ENCODE measurements around the gene NLRP13. TPM values are rescaled to one million over a fixed set of nuclear protein-coding genes. Genes with fewer than 3 reads are reported as not detected.
"Not testable (repeated sequence)": the region's sequence is repeated elsewhere in the genome, so short reads cannot be mapped to it uniquely, and the experiment has no call there.

Gene NLRP13
- total RNA-seq, 1 donor from 2014 or later: not detected

DNA sequence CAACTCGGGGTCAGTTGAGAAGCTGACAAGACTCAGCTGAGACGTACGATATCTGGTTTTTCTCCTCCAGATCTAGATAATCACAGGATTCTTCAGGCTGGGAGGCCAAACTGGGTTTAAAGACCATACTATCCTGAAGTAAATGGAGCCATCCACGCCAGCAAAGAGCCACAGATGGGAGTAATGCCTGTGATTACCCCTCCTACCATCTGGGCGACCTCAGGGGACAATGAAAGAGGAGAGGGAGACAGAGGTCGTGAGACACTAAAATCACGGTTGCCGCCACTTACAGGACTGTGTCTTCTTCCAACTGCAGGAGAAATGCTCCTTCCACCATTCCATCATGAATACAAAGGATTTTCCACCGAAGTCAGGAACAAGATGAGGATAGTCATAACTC, 3.1 kb upstream of the NLRP13 start:
- no peak overlapping the region for H3K4me3 ChIP-seq
- intact Hi-C loops (cut with DNase I): no loop called here
- TF ChIP-seq, protein P1, sequence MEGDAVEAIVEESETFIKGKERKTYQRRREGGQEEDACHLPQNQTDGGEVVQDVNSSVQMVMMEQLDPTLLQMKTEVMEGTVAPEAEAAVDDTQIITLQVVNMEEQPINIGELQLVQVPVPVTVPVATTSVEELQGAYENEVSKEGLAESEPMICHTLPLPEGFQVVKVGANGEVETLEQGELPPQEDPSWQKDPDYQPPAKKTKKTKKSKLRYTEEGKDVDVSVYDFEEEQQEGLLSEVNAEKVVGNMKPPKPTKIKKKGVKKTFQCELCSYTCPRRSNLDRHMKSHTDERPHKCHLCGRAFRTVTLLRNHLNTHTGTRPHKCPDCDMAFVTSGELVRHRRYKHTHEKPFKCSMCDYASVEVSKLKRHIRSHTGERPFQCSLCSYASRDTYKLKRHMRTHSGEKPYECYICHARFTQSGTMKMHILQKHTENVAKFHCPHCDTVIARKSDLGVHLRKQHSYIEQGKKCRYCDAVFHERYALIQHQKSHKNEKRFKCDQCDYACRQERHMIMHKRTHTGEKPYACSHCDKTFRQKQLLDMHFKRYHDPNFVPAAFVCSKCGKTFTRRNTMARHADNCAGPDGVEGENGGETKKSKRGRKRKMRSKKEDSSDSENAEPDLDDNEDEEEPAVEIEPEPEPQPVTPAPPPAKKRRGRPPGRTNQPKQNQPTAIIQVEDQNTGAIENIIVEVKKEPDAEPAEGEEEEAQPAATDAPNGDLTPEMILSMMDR (IDR thresholded peaks at IDR 0.05): no peak

DNA sequence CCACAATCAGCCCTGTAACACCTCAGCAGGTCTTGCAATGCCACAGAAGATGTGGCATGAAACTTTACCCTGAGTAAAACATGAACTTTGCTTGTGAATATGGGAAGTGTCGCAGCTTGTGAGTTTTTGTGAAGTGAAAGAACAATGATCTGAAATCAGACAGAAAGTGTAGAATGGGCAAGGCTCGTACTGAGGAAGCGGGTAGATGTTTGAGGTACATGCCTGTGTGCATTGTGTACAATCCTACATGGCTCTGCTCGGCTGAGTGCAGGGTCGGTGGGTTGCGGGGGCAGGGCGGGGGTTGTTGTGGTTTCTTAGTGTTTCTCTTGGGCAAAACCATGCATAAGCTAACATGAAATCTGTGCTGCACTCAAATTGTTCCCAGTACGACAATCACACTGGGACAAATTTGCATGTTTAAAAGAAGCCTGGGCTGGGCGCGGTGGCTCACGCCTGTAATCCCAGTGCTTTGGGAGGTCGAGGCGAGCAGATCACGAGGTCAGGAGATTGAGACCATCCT, 1.1 kb downstream of the NLRP13 start:
- Histone ChIP-seq H3K4me3 (no peak overlapping the region), H3K27ac (no peak overlapping the region), H3K9me3 (no peaks in the 10 kb centered on the region), H3K36me3 (no peaks in the 10 kb centered on the region), H3K27me3 (no peaks in the 10 kb centered on the region), H3K4me1 (no peaks in the 10 kb centered on the region)
- ATAC-seq (no peak), DNase-seq (no peak)
- intact Hi-C loops (cut with DNase I): no loop called here
- TF ChIP-seq, protein P1 (IDR thresholded peaks at IDR 0.05): no peak

More for the DNA sequence above, 3.1 kb upstream of the NLRP13 start:
- H3K4me1 ChIP-seq: no peaks in the 10 kb centered on the region
- DNase-seq (no peak), ATAC-seq (no peak)
- H3K27ac ChIP-seq: no peak overlapping the region
- H3K9me3 ChIP-seq: no peaks in the 10 kb centered on the region
- no peaks in the 10 kb centered on the region for H3K27me3 ChIP-seq
- H3K36me3 ChIP-seq: no peaks in the 10 kb centered on the region

DNA sequence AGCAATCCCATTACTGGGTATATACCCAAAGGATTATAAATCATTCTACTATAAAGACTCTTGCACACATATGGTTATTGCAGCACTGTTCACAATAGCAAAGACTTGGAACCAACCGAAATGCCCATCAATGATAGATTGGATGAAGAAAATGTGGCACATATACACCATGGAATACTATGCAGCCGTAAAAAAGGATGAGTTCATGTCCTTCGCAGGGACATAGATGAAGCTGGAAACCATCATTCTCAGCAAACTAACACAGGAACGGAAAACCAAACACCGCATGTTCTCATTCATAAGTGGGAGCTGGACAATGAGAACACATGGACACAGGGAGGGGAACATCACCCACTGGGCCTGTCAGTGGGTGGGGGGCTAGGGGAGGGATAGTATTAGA, 2.9 kb downstream of the NLRP13 start:
- H3K27ac ChIP-seq; ATAC-seq; H3K4me1 ChIP-seq; intact Hi-C loops (cut with DNase I); H3K27me3 ChIP-seq; DNase-seq; H3K36me3 ChIP-seq; H3K4me3 ChIP-seq; H3K9me3 ChIP-seq: not testable (repeated sequence)

- TF ChIP-seq, protein P1 (IDR thresholded peaks at IDR 0.05): no peak
- ATAC-seq (no peak), DNase-seq (no peak)
- no peaks in the 10 kb centered on the region for H3K27me3 ChIP-seq
- H3K4me1 ChIP-seq: no peaks in the 10 kb centered on the region
- H3K9me3 ChIP-seq: no peaks in the 10 kb centered on the region
- intact Hi-C loops (cut with DNase I): no loop called here
- no peak overlapping the region for H3K4me3 ChIP-seq
- H3K27ac ChIP-seq: no peak overlapping the region
- no peaks in the 10 kb centered on the region for H3K36me3 ChIP-seq
Measured at GRCh38 chr19:55927991-55928390, 4.1 kb downstream of the NLRP13 start.

DNA sequence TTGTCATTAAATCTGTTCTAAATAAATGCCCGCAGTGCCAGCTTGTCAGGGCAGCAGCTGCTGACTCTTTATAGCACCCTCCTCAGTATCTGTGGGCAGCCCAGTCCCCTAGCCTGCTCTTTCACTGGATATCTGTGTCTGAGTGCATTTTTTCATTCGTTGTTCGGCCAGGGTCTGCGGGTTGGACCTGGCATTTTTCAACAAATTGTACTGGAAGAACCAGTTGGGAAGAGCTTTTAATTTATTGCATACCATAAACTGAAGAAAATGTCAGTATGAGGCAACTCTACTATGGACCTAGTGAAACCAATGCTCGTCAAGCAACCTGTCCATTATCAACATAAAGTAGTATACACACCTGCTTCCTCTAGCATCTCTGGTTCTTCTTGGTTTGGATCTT, 8.6 kb downstream of the NLRP13 start:
- Histone ChIP-seq H3K9me3 (peaks cover 4% of the 10 kb centered on the region), H3K27me3 (no peaks in the 10 kb centered on the region), H3K36me3 (no peaks in the 10 kb centered on the region), H3K4me3 (no peak overlapping the region), H3K4me1 (no peaks in the 10 kb centered on the region), H3K27ac (no peak overlapping the region)
- DNase-seq (no peak), ATAC-seq (no peak)
- TF ChIP-seq, protein P1 (IDR thresholded peaks at IDR 0.05): no peak
- intact Hi-C loops (cut with DNase I): no loop called here

DNA sequence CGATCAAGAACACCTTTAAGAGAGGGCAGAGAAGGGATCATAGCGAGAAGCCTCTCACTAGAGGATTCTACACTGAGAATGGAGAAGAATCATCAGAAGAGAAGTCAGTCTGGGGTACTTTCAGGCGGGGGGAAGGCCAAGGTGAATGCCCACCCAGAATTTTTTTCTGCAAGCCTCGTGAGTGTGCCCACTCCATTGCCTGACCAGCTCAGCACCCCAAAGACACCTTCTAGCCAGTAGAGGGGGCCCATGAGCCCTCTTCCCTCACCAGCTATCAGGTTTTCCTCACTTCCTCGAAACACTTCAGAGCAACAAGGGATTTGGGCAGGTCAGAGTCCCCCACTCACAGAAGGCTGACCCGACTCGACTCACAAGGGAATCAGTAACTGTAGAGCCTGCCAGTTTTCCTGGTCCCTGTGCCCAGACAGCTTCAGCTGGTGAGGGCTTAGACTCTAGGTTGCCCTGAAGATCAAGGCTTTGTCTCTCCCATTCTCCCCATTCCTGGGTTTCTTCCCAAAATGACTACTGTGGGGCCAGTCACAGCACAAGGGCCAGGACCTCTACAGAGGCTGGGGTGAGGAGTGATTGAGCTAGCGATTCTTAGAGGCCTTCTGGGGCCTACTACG, 18.4 kb downstream of the NLRP13 start:
- TF ChIP-seq, protein P1 (IDR thresholded peaks at IDR 0.05): peak; percentile 16
- ATAC-seq: no peak
- no peak for DNase-seq
- Histone ChIP-seq H3K4me1 (no peaks in the 10 kb centered on the region), H3K36me3 (no peaks in the 10 kb centered on the region), H3K27me3 (no peaks in the 10 kb centered on the region), H3K9me3 (peaks cover 10% of the 10 kb centered on the region), H3K27ac (no peak overlapping the region), H3K4me3 (no peak overlapping the region)
- intact Hi-C loops (cut with DNase I): no loop called here
